HepG2 (cell line): ENCODE data around the gene VEGFA. TPM values are rescaled to one million over a fixed set of nuclear protein-coding genes. Genes with fewer than 3 reads are reported as not detected.

Experiments used
- ATAC-seq: fragments of 200-7000 bp; cut with Tn5 transposase; 3 replicates; pipeline ENCODE4 v1.9.1; 2020; ENCODE audit warnings: mild to moderate bottlenecking, moderate library complexity
- BruUV-seq: library from RNA; stranded (reverse); fragments of 400-500 nt; replicated peaks from 2 replicates; lab custom pipeline; 2021; lab: Mats Ljungman, UMichigan
- CTCF ChIA-PET: fragments of 300-600 bp; formaldehyde crosslinking; extraction: SDS; loops from one replicate; lab custom pipeline; 2021; ENCODE audit warnings: low total read pairs, inconsistent platforms, low intra/inter-chr PET ratio; lab: Yijun Ruan, JAX
- POLR2A ChIA-PET: fragments of 350-600 bp; sonication (Branson Sonifier 250); formaldehyde crosslinking; loops from one replicate; lab custom pipeline; 2020; ENCODE audit warnings: antibody characterized with exemption, inconsistent platforms; lab: Yijun Ruan, JAX
- DNase-seq: peaks from one replicate; pipeline ENCODE4 v3.0.0-alpha.2; 2015; ENCODE audit warnings: low spot score
- FAIRE-seq: peaks from 3 replicates; lab custom pipeline; 2011; peaks lifted over from hg19 to GRCh38; lab: Jason Lieb, UNC
- H2AFZ ChIP-seq: one replicate; pipeline ENCODE4 v1.6.1; 2011; ENCODE audit warnings: low read length, inconsistent platforms
- H3K27ac ChIP-seq: fragments of 300-600 bp; 3 replicates; pipeline ENCODE4 v1.8.0; 2011; ENCODE audit warnings: mixed run types, mild to moderate bottlenecking, mixed read lengths, low read length, inconsistent platforms; ENCODE audit not compliant: insufficient read depth; ENCODE audit errors: extremely low read length
- H3K27me3 ChIP-seq, 2 experiments: fragments of 200-600 bp in 1 of 2; 2 replicates in 1 of 2; 3 replicates in 1 of 2; pipeline versions ENCODE4 v1.6.0 to v1.8.0; 2011; ENCODE audit warnings: low read length in 2 of 2, mild to moderate bottlenecking in 2 of 2, moderate library complexity in 2 of 2, inconsistent platforms in 1 of 2; ENCODE audit not compliant: insufficient read depth in 2 of 2, control insufficient read depth in 1 of 2
- H3K36me3 ChIP-seq, 2 experiments: fragments of 200-600 bp in 1 of 2; replicated peaks in 1 of 2; 2 replicates in 1 of 2; 3 replicates in 1 of 2; pipeline versions ENCODE4 v1.5.1 to v1.8.0; 2011; ENCODE audit warnings: low read length in 2 of 2, inconsistent platforms in 1 of 2; ENCODE audit not compliant: insufficient read depth in 2 of 2, control insufficient read depth in 1 of 2
- H3K4me1 ChIP-seq: 2 replicates; pipeline ENCODE4 v1.5.1; 2012; ENCODE audit warnings: low read length, inconsistent platforms; ENCODE audit not compliant: insufficient read depth
- H3K4me2 ChIP-seq: 2 replicates; pipeline ENCODE4 v1.6.0; 2011; ENCODE audit warnings: low read depth, low read length, inconsistent platforms
- H3K4me3 ChIP-seq, 3 experiments: fragments of 200-600 bp in 1 of 3; sonication (generic), shearing (Covaris generic) in 1 of 3; replicated peaks in 1 of 3; 2 replicates each; pipeline ENCODE4 v1.5.1; 2011 to 2016; ENCODE audit warnings: low read length in 3 of 3, inconsistent platforms in 2 of 3, low read depth in 2 of 3, mild to moderate bottlenecking in 2 of 3, control low read depth in 1 of 3, mixed read lengths in 1 of 3; ENCODE audit not compliant: insufficient read depth in 1 of 3
- H3K79me2 ChIP-seq: one replicate; pipeline ENCODE4 v1.6.1; 2011; ENCODE audit warnings: low read length, inconsistent platforms; ENCODE audit not compliant: insufficient read depth
- H3K9ac ChIP-seq: 2 replicates; pipeline ENCODE4 v1.6.0; 2011; ENCODE audit warnings: mild to moderate bottlenecking, low read depth, low read length, inconsistent platforms; ENCODE audit not compliant: insufficient read depth
- H3K9me3 ChIP-seq: 2 replicates; pipeline ENCODE4 v1.5.1; 2012; ENCODE audit warnings: mild to moderate bottlenecking, low read length
- H4K20me1 ChIP-seq: 2 replicates; pipeline ENCODE4 v1.6.0; 2011; ENCODE audit warnings: inconsistent platforms, mild to moderate bottlenecking, low read length, moderate library complexity; ENCODE audit not compliant: insufficient read depth
- AGO2 ChIP-seq: fragments of 200-400 bp; formaldehyde crosslinking; optimal IDR thresholded peaks from 2 replicates; pipeline ENCODE3; 2017; ENCODE audit warnings: mild to moderate bottlenecking, low read depth, low read length, moderate library complexity
- ARID2 ChIP-seq: sonication (generic); formaldehyde crosslinking; IDR thresholded peaks from 2 replicates; pipeline ENCODE4 v1.8.1; 2022; ENCODE audit warnings: mild to moderate bottlenecking, missing genetic modification reagents, borderline replicate concordance
- FOXJ3 ChIP-seq: sonication (generic); formaldehyde crosslinking; IDR thresholded peaks from 2 replicates; pipeline ENCODE4 v1.4.0; 2020; ENCODE audit warnings: missing genetic modification reagents, mild to moderate bottlenecking, borderline replicate concordance
- HNRNPH1 ChIP-seq: fragments of 200-400 bp; formaldehyde crosslinking; optimal IDR thresholded peaks from 2 replicates; pipeline ENCODE3; 2017; ENCODE audit warnings: mild to moderate bottlenecking, low read depth, low read length
- THAP7 ChIP-seq: sonication (generic); formaldehyde crosslinking; IDR thresholded peaks from 2 replicates; pipeline ENCODE4 v1.8.1; 2023; ENCODE audit warnings: mild to moderate bottlenecking, missing genetic modification reagents
- ZBTB7A ChIP-seq: sonication (generic); formaldehyde crosslinking; IDR thresholded peaks from 2 replicates; pipeline ENCODE4 v1.8.0; 2022; ENCODE audit warnings: mild to moderate bottlenecking, missing genetic modification reagents
- ZNF572 ChIP-seq: sonication (generic); formaldehyde crosslinking; IDR thresholded peaks from 2 replicates; pipeline ENCODE4 v1.5.1; 2020; ENCODE audit warnings: mild to moderate bottlenecking, missing genetic modification reagents
- ZNF850 ChIP-seq: sonication (generic); formaldehyde crosslinking; conservative IDR thresholded peaks from 2 replicates; pipeline ENCODE4 v1.9.0; 2021; ENCODE audit warnings: mild to moderate bottlenecking, missing genetic modification reagents
- WGBS: methylation state at CpG from one replicate; pipeline ENCODE4 v1.1.6; 2017; ENCODE audit warnings: low lambda C conversion rate; 5-methylcytosine and 5-hydroxymethylcytosine counted together
- in situ Hi-C: cut with HindIII; loops from 2 replicates; pipeline ENCODE4 v1.10.0; 2017; ENCODE audit warnings: low pct_unique_long_range_greater_than_20kb; ENCODE audit not compliant: extremely low pct_ligation_motif_present
- intact Hi-C: fragments of 100-400 bp; cut with micrococcal nuclease; formaldehyde crosslinking; loops from one replicate; pipeline ENCODE4 v1.10.0; 2022; ENCODE audit not compliant: unreplicated experiment
- polyA plus RNA-seq, 8 experiments: library from polyadenylated mRNA; depleted of rRNA in 3 of 8; stranded (reverse) in 7 of 8; unstranded in 1 of 8; fragments of >200 nt; fragmentation: Illumina TruSeq in 4 of 8; extraction: Trizol in 4 of 8; gene quantifications; 2 replicates each; pipeline versions ENCODE4 v1.2.1 to v1.2.3, GENCODE V29; 2011 to 2016; ENCODE audit warnings: low read depth in 4 of 8, missing spikeins in 1 of 8, mixed read lengths in 1 of 8; ENCODE audit not compliant: insufficient read depth in 1 of 8
- total RNA-seq, 5 experiments: library from RNA; depleted of rRNA; stranded (reverse); fragments of >200 nt; fragmentation: Illumina TruSeq; extraction: Trizol; gene quantifications; 2 replicates each; pipeline ENCODE4 v1.2.3, GENCODE V29; 2016; ENCODE audit warnings: low read depth in 1 of 5
- TF ChIP-seq, protein P1 (sequence below): sonication (generic); formaldehyde crosslinking; IDR thresholded peaks from 2 replicates; pipeline ENCODE4 v1.5.1; 2020; ENCODE audit warnings: mild to moderate bottlenecking, missing genetic modification reagents

The VEGFA gene
- total and polyA plus RNA-seq, 2 of the 13 experiments (the other 11 are each of a cell fraction or from before 2014, with no cell fraction given) = 68.1 to 629 TPM

DNA sequence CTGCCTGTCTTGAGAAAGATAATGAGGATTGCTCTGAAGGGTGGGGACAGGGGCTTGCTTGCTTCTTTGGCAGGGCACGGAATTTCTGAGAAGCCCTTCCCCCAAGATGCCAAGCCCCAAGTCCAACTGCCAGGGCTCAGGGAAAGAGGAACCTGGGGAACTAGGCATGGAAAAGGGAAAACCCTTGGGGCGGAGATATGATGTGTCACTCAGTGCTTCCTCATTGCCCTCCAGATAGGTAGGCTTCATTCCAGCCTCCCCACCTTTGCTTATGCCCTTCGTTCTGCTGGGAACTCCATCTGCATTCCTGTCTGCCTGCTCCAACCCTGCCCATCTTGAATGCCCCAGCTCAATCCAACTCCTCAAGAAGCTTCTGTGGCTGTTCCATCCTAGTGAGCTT lies 61.2 kb downstream of the VEGFA start:
- ChIA-PET POLR2A (interaction anchor here (2.4 kb wide), 1 partner anchor 61 kb away, joined by 14 read pairs; the partner anchor contains the start of gene VEGFA), CTCF (no interaction called here)
- no peaks in the 10 kb centered on the region for H3K9me3 ChIP-seq
- intact Hi-C loops (no loop called here), in situ Hi-C loops (no loop called here)
- H2AFZ ChIP-seq = no peak overlapping the region
- no TSS peak for BruUV-seq
- no peak for FAIRE-seq
- peaks cover 63% of the 10 kb centered on the region for H3K4me1 ChIP-seq
- H4K20me1 ChIP-seq = no peaks in the 10 kb centered on the region
- 60% methylated on average over 3 of the region's 3 CpGs for WGBS
- H3K27ac ChIP-seq = no peak overlapping the region
- H3K4me2 ChIP-seq = no peak overlapping the region
- H3K27me3 ChIP-seq = peaks cover 6 to 69% of the 10 kb centered on the region in 2 experiments; a peak in 4 of 5 replicates
- no peak for DNase-seq
- TF ChIP-seq ZNF850 (CRISPR knock-in tag) = no peak
- no peak for TF ChIP-seq AGO2
- no peak for TF ChIP-seq HNRNPH1
- TF ChIP-seq ARID2 (CRISPR knock-in tag) = no peak
- TF ChIP-seq ZNF572 (CRISPR knock-in tag) = no peak
- no peak for TF ChIP-seq FOXJ3
- no peak for TF ChIP-seq THAP7
- TF ChIP-seq, protein P1, sequence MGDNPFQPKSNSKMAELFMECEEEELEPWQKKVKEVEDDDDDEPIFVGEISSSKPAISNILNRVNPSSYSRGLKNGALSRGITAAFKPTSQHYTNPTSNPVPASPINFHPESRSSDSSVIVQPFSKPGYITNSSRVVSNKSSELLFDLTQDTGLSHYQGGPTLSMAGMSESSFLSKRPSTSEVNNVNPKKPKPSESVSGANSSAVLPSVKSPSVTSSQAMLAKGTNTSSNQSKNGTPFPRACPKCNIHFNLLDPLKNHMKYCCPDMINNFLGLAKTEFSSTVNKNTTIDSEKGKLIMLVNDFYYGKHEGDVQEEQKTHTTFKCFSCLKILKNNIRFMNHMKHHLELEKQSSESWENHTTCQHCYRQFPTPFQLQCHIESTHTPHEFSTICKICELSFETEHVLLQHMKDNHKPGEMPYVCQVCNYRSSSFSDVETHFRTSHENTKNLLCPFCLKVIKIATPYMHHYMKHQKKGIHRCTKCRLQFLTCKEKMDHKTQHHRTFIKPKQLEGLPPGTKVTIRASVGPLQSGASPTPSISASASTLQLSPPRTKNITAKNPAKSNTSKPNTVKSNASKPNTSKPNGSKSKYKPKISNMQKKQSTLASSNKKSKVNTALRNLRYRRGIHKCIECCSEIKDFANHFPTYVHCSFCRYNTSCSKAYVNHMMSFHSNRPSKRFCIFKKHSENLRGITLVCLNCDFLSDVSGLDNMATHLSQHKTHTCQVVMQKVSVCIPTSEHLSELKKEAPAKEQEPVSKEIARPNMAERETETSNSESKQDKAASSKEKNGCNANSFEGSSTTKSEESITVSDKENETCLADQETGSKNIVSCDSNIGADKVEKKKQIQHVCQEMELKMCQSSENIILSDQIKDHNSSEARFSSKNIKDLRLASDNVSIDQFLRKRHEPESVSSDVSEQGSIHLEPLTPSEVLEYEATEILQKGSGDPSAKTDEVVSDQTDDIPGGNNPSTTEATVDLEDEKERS (CRISPR knock-in tag) = no peak
- no peak for TF ChIP-seq ZBTB7A (CRISPR knock-in tag)
- no peak overlapping the region for H3K9ac ChIP-seq
- no peak for ATAC-seq
- H3K36me3 ChIP-seq = no peaks in the 10 kb centered on the region
- H3K4me3 ChIP-seq = no peak overlapping the region
- no peaks in the 10 kb centered on the region for H3K79me2 ChIP-seq
